ENCODE data around the gene CXCL9.

DNA sequence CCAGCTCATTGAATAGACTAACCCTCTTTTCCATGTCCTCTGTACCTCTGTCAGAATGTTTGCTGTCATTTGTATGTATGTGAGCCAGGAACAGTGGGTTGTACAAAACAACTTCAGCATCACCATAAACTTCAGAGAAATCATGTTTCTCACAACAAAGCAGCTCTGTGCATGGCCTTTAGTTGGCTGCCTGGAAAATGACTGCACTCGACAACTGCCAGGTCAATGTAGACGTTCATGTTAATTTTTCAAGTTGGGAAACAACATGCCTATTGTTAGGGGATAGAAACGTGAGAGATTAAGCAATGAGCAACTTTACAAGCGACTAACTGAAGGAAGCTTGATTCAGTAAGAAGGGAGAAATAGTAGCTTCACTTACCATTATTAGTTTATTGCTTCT is 46.4 kb upstream of the CXCL9 start:
- TF ChIP-seq POLR2A (IDR thresholded peaks at IDR 0.05): no peak
- TF ChIP-seq, protein P1, sequence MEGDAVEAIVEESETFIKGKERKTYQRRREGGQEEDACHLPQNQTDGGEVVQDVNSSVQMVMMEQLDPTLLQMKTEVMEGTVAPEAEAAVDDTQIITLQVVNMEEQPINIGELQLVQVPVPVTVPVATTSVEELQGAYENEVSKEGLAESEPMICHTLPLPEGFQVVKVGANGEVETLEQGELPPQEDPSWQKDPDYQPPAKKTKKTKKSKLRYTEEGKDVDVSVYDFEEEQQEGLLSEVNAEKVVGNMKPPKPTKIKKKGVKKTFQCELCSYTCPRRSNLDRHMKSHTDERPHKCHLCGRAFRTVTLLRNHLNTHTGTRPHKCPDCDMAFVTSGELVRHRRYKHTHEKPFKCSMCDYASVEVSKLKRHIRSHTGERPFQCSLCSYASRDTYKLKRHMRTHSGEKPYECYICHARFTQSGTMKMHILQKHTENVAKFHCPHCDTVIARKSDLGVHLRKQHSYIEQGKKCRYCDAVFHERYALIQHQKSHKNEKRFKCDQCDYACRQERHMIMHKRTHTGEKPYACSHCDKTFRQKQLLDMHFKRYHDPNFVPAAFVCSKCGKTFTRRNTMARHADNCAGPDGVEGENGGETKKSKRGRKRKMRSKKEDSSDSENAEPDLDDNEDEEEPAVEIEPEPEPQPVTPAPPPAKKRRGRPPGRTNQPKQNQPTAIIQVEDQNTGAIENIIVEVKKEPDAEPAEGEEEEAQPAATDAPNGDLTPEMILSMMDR (IDR thresholded peaks at IDR 0.05): no peak

Data from heart left ventricle (tissue), 13 donors.